HG03159 (cell line): Measurements from ENCODE around the gene CDS1.
"Not testable (repeated sequence)": the region's sequence is repeated elsewhere in the genome, so short reads cannot be mapped to it uniquely, and the experiment has no call there.

Experiments
- ATAC-seq: cut with Tn5 transposase; IDR thresholded peaks from one replicate; pipeline ENCODE4 v1.9.1; 2021; ENCODE audit warnings: mild to moderate bottlenecking, moderate library complexity; ENCODE audit not compliant: unreplicated experiment

The CDS1 gene

DNA sequence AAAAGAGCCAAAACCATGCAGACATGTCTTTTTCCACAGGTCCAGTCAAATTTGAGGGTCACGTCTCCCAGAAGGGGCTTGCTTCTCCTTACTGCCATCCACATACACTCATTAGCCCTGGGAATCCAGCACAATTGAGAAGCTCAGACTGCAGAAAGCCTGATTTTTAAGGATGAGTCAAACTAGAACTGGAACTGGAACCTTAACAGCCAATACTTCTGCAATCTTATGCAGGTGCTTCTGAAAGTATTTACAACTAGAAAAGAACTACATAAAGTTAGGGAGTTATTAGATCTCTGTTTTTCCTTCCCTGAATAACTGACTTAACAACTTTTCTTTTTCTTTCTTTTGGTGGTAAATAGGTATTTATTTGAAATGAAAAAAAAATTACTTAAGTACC is 86.3 kb downstream of the CDS1 start:
- no peak for ATAC-seq

DNA sequence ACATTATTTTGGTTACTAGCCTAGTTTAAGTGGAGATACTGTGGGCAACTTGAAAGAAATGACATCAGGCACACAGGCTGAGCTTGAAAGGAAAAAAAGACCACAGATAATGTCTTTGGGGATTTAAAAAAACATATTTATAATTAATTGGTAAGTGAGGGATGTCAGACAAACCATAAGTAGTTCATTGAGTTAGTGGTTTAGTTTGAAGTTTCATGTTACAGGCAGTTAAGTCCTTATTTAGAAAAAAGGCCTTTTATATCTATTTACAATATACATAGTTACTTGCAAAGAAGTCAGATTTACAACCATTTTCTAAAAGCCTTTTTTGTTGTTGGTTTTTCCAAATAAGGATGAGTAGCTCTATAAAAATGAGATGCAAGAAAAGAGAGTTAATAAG is 89.2 kb downstream of the CDS1 start:
- ATAC-seq, result no peak

GRCh38 chr4:84673475-84674240 is 90.7 kb downstream of the CDS1 start:
- ATAC-seq, result no peak

GRCh38 chr4:84677093-84677492 is 94.2 kb downstream of the CDS1 start:
- ATAC-seq, result no peak

DNA sequence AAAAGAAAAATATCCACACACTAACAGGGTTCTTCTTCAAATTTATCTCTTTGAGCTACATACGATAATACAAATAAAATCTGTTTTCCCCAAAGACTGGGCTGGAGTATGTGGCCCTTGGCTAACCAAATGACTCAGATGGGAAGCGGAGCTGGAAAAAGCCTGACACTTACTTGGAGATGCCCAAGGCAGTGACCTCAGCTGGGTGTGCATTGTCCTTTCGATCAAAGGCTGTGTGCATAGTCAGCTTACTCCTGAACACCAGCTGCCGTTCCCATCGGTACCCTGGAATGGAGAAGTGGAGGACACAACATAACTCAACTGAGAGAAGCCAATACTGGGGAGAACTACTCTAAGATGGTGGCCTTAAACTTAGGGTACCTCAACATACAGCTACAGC is 95.1 kb downstream of the CDS1 start:
- ATAC-seq, result no peak

- no peak for ATAC-seq
Measured at GRCh38 chr4:84678976-84679744, 96.2 kb downstream of the CDS1 start.

- ATAC-seq, result no peak
Measured at GRCh38 chr4:84680956-84681355, 98.0 kb downstream of the CDS1 start.

DNA sequence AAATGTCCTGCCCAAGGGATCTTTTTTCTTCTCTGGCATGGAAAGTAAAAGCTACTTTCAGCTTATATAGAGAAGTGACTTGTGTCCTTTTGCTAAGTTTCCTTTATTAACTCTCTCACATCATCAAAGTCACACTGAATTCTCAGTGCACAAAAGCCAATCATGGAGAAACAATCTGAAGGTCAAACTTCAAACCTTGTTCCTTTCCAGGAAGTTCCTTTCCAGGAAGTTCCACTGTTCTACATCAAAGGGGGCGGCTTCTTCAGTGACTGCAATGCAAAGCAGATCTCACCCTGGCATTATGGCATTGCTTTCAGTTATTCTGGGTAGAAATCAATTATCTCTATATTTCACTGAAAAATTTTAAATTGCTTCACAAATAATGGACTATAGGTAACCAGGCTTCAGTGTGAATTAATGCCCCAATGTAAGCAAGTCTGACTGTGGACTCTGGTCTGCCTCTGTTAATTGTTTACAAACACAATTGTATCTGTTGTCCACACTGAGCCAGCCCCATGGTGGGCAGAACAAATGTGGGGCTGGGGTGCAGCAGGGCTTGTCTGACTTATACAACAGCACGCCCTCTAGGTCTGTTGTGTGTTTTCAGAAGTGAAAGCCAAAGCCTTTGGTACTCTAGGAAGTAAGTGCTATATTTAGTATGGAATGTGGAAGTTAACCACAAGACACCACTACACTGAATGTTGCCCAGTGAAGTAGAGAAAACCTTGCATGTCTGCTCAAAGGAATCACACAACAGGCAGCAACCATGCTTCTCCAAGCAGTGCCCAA is 98.8 kb downstream of the CDS1 start:
- ATAC-seq, result no peak

DNA sequence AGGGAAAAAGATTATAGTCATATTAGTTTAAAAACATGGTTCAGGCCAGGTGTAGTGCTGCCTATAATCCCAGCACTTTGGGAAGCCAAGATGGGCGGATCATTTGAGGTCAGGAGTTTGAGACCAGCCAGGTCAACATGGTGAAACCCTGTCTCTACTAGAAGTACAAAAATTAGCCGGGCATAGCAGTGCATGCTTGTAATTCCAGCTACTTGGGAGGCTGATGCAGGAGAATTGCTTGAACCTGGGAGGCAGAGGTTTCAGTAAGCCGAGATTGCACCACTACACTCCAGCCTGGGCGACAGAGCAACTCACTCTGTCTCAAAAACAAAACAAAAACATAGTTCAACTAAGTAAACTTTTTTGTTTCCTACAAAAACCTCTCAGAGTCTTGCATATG is 99.7 kb downstream of the CDS1 start:
- not testable (repeated sequence) for ATAC-seq

DNA sequence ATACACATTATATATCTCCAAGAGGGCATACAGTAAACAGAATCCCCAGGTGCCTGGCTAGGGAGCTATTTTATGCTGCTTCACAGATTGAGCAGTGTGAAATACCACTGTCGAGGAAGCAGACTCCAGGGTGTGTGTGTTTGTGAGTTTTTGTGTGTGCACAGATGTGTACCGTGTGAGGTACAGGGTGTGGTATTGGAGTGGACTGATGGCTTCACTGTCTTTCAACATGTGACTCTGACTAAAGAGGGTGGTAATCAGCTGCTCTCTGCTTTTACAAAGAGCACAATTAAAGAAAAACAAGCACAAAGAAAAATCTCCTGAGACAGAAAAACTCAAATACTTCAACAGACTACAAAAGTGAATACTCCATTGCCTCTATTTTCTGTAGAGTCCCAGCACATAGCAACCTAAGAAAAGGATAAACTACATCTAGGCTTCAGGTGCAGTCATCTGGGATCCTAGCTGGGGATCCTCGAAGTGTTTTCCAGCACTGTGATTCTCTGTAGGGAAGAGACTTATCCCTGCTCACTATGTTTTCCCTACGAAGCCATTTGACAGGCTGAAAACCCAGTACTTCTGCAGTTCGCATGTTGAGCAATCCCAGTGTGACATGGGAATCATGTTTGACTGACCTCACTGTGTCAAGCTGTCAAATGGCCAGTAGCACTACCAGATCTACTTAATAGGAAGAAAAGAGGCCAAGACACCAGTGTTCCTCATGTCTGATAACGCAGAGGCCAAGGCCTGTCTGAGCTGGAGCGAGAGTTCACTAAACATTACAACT is 100.3 kb downstream of the CDS1 start:
- no peak for ATAC-seq

- ATAC-seq, result no peak
Measured at GRCh38 chr4:84684361-84684760, 101.4 kb downstream of the CDS1 start.

- no peak for ATAC-seq
Measured at GRCh38 chr4:84685105-84685504, 102.2 kb downstream of the CDS1 start.

DNA sequence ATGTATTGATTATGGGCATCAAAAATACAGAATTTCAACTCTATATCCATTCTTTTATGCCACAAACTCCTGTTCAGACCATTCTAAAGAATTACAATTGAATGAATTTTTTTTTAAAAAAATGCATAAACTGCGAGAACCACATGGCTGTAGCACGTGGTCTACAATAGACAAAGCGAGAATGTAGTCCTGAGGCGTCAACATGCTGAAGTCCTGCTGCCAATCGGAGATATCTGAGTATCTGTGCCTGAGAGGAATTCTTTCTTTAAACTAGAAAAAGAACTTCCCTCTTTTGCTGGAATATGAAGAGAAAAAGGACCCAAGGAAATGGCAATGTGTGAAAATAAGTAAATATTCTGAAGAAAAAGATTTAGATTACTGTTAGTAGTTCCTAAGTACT is 105.7 kb downstream of the CDS1 start:
- no peak for ATAC-seq

DNA sequence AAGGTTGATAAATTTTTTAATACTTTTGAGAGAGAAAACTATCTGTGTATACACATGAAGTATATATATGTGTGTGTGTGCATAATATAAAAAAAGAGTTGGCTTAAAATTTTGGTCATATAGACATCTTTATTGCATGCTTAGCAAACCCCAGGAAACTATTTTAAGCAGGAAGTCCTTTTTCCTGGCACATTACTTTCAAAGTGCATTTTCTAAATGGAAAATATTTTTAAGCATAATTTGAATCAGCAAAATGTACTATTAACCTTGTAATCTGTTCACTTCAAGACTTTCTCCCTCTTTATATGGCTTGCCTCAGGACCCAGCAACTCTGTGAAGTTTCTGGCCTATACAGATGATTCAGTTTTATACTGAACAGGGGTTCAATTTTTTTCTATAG is 106.3 kb downstream of the CDS1 start:
- no peak for ATAC-seq

DNA sequence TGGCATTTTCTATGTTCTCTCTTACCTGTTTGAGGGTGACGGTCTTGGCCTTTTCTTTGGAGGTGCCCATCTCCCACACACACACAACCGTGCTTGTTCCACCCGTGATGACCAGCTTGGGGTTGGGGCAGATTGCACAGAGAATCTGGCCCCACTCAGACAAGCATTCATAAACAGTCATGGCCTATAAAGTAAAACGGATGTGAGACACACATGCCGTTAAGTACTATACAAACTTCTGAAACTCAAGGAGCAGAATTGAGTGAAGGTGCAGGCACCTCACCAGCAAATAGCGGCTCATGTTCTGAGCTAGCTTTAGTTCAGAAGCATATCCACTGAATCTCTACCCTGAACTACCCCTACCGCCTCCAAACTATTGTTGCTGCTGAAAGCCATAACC is 107.6 kb downstream of the CDS1 start:
- ATAC-seq, result no peak

- no peak for ATAC-seq
Measured at GRCh38 chr4:84691170-84691691, 108.3 kb downstream of the CDS1 start.

DNA sequence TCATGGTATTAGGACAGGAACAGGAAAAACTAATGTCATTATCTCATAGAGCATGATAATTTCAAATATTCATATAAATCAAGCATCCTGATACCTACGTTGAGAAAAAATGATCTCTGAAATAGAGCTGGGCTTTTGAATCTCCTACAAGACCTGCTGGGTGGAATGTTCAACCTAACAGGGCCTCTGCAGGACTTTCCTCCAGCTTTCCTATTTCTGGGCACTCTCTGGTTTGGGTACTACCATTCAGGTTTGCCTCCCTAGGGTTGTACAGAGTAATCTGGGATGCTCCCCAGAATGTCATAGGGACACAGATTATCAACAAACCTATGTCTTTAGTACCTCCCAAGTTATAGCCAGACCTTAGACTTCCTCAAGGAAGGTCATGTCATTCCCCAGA is 108.9 kb downstream of the CDS1 start:
- ATAC-seq, result no peak

DNA sequence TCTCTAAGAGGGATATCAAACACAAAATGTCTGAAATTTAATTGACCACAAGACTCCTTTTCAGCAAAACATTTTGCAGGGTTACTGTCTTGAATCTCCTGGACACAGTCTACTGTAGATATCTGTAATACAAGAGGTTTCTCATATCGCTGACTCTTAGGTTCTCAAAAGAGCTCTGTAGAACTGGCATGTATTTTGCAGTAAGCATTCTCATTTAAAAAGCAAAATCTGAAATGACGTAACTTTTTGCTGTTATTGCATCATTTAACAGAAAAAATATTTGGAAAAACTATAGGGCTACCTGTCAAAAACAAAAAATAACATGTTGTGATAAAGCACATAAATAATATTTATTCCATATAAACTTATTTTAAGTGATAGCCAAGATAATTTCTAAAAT is 114.2 kb downstream of the CDS1 start:
- no peak for ATAC-seq

DNA sequence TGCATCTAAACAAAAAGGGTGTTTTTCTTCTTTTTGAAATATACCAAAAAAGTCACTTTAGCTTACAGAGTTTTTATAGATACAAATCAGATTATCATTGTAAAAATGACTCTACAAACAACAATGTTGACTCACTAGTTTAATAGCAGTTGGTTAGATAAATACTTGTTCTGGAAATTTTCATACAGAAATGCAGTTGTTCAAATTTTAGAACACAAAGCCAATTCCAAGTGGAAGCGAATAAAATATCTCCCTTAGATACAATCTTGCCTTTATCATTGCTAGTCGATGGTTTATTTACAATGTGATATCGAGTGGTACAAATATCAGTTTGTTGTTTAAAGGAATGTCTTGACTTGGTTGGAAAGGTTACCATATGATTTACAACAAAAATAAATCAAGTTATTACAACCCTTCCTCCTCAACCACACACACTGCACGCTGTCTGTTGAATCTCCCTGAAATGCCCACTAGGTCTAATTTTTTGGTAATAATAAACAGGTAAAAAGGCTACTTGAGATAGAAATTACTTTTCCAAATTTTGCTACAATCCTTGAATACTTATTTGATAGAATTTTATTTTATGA is 114.8 kb downstream of the CDS1 start:
- ATAC-seq, result no peak

- ATAC-seq, result no peak
Measured at GRCh38 chr4:84699001-84699671, 116.2 kb downstream of the CDS1 start.
